ENCODE data around the gene EFCAB7. TPM values are rescaled to one million over a fixed set of nuclear protein-coding genes. Genes with fewer than 3 reads are reported as not detected.

The EFCAB7 gene
- total RNA-seq, 1 donor from 2014 or later: 6.6 TPM

- no peak overlapping the region for H3K4me3 Mint-ChIP-seq (ENCODE audit: unreplicated experiment)
- peaks cover 20% of the 10 kb centered on the region for H3K4me1 Mint-ChIP-seq (ENCODE audit: unreplicated experiment)
- no peaks in the 10 kb centered on the region for H3K36me3 Mint-ChIP-seq (ENCODE audit: unreplicated experiment)
- no peak for DNase-seq (ENCODE audit: extremely low spot score, unreplicated experiment)
- H3K27ac Mint-ChIP-seq (ENCODE audit: unreplicated experiment): no peak overlapping the region
- no peak for TF ChIP-seq CTCF (IDR thresholded peaks at IDR 0.05)
- no peaks in the 10 kb centered on the region for H3K9me3 Mint-ChIP-seq (ENCODE audit: unreplicated experiment)
- no peaks in the 10 kb centered on the region for H3K27me3 Mint-ChIP-seq (ENCODE audit: unreplicated experiment)
Measured at GRCh38 chr1:63618011-63618410, 94.7 kb downstream of the EFCAB7 start.

DNA sequence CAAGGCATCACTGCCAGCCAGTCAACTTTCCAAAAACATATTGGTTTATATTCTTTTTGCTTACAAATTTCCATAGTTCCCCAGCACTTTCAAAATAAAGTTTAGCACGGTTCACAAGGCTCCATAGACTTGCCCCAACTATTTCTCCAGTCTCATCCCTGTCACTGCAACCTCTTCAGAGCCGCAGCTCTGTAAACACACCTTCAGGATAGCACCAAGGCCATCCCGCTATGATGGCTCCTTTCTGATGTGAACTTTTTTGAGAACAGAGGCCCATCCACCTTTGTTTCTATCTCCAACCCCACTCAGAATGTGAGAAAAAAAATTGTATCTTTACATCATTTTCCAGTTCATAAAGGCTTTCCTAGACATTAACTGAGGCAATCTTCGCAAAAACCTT lies 96.2 kb downstream of the EFCAB7 start:
- Mint-ChIP-seq H3K9me3 (ENCODE audit: unreplicated experiment) (no peaks in the 10 kb centered on the region), H3K4me1 (ENCODE audit: unreplicated experiment) (peaks cover 28% of the 10 kb centered on the region), H3K27me3 (ENCODE audit: unreplicated experiment) (no peaks in the 10 kb centered on the region), H3K4me3 (ENCODE audit: unreplicated experiment) (no peak overlapping the region), H3K36me3 (ENCODE audit: unreplicated experiment) (no peaks in the 10 kb centered on the region), H3K27ac (ENCODE audit: unreplicated experiment) (no peak overlapping the region)
- no peak for DNase-seq (ENCODE audit: extremely low spot score, unreplicated experiment)
- TF ChIP-seq CTCF (IDR thresholded peaks at IDR 0.05): no peak

GRCh38 chr1:63620671-63621070 lies 97.3 kb downstream of the EFCAB7 start:
- no peak for TF ChIP-seq CTCF (IDR thresholded peaks at IDR 0.05)
- Mint-ChIP-seq H3K27ac (ENCODE audit: unreplicated experiment) (no peak overlapping the region), H3K27me3 (ENCODE audit: unreplicated experiment) (no peaks in the 10 kb centered on the region), H3K4me3 (ENCODE audit: unreplicated experiment) (no peak overlapping the region), H3K9me3 (ENCODE audit: unreplicated experiment) (no peaks in the 10 kb centered on the region), H3K36me3 (ENCODE audit: unreplicated experiment) (no peaks in the 10 kb centered on the region), H3K4me1 (ENCODE audit: unreplicated experiment) (peaks cover 39% of the 10 kb centered on the region)
- no peak for DNase-seq (ENCODE audit: extremely low spot score, unreplicated experiment)

- H3K27me3 Mint-ChIP-seq (ENCODE audit: unreplicated experiment): no peaks in the 10 kb centered on the region
- no peak for TF ChIP-seq CTCF (IDR thresholded peaks at IDR 0.05)
- peaks cover 41% of the 10 kb centered on the region for H3K4me1 Mint-ChIP-seq (ENCODE audit: unreplicated experiment)
- no peak overlapping the region for H3K27ac Mint-ChIP-seq (ENCODE audit: unreplicated experiment)
- no peaks in the 10 kb centered on the region for H3K9me3 Mint-ChIP-seq (ENCODE audit: unreplicated experiment)
- H3K4me3 Mint-ChIP-seq (ENCODE audit: unreplicated experiment): no peak overlapping the region
- no peaks in the 10 kb centered on the region for H3K36me3 Mint-ChIP-seq (ENCODE audit: unreplicated experiment)
- no peak for DNase-seq (ENCODE audit: extremely low spot score, unreplicated experiment)
Measured at GRCh38 chr1:63621075-63621474, 97.8 kb downstream of the EFCAB7 start.

DNA sequence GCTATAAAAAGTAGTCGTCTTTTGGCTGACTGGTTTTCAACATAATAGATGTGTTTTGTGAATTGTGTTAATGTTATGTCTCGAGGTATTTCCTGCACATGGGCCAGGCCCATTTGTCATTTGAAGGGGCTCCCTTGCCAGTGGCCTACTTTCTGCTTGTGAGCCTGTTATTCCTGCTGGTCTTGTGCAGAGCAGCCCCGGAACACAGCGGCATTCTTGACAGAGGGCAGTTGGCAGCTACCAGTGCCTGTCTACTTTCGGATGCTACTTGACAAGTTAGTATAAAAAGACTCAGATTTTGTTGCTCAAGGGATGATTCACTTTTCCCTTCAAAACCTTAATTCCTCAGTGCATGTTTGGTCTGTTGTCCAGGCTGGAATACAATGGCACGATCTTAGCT lies 98.4 kb downstream of the EFCAB7 start:
- Mint-ChIP-seq H3K27me3 (ENCODE audit: unreplicated experiment) (no peaks in the 10 kb centered on the region), H3K9me3 (ENCODE audit: unreplicated experiment) (no peaks in the 10 kb centered on the region), H3K36me3 (ENCODE audit: unreplicated experiment) (no peaks in the 10 kb centered on the region), H3K4me3 (ENCODE audit: unreplicated experiment) (no peak overlapping the region), H3K27ac (ENCODE audit: unreplicated experiment) (no peak overlapping the region), H3K4me1 (ENCODE audit: unreplicated experiment) (peaks cover 45% of the 10 kb centered on the region)
- TF ChIP-seq CTCF (IDR thresholded peaks at IDR 0.05): no peak
- DNase-seq (ENCODE audit: extremely low spot score, unreplicated experiment): no peak

Other genes with a start within 250 kb of the EFCAB7 start
- not detected in 2 replicates for gene FOXD3, start 201.0 kb upstream of the EFCAB7 start, total RNA-seq
- gene ALG6, start 155.9 kb upstream of the EFCAB7 start, total RNA-seq: 10.9 and 13.6 TPM in 2 replicates
- 17.9 and 20.0 TPM in 2 replicates for gene ITGB3BP, start 300 bp upstream of the EFCAB7 start, total RNA-seq
- gene PGM1, start 69.9 kb downstream of the EFCAB7 start, total RNA-seq: 34.9 and 35.5 TPM in 2 replicates

All from osteocyte (in vitro differentiated cells).